Suprapubic skin (tissue), 4 donors: ENCODE results near the gene KIAA1217.

Source experiments
- CTCF ChIP-seq, 2 donors: fragments of 200-600 bp in 1 of 2; fragments of 450-650 bp in 1 of 2; sonication (generic) in 1 of 2; IDR thresholded peaks; one replicate each; pipeline ENCODE4 v1.5.1; 2016 to 2019; ENCODE audit warnings: antibody characterized with exemption in 2 of 2, mild to moderate bottlenecking in 1 of 2, moderate library complexity in 1 of 2
- EP300 ChIP-seq: sonication (generic); formaldehyde crosslinking; IDR thresholded peaks from one replicate; pipeline ENCODE4 v1.6.1; 2017; ENCODE audit warnings: antibody characterized with exemption
- POLR2A ChIP-seq, 2 donors: fragments of 450-650 bp; IDR thresholded peaks; one replicate each; pipeline ENCODE4 v1.6.1; 2017; ENCODE audit warnings: antibody characterized with exemption in 2 of 2, mild to moderate bottlenecking in 2 of 2, moderate library complexity in 2 of 2
- POLR2AphosphoS5 ChIP-seq, 3 donors: sonication (generic); formaldehyde crosslinking; IDR thresholded peaks; one replicate each; pipeline ENCODE4 v1.6.1; 2017; ENCODE audit warnings: antibody characterized with exemption in 3 of 3

- TF ChIP-seq CTCF (IDR thresholded peaks at IDR 0.05) (no peak), EP300 (no peak), POLR2AphosphoS5 (IDR thresholded peaks at IDR 0.05) (no peak), POLR2A (IDR thresholded peaks at IDR 0.05) (no peak)
Measured at GRCh38 chr10:24228642-24229041, 19.7 kb downstream of the KIAA1217 start.
